Measurements from ENCODE around the gene GNPTAB. TPM values are rescaled to one million over a fixed set of nuclear protein-coding genes. Genes with fewer than 3 reads are reported as not detected.
A peak's percentile ranks its signal among the peaks of the same experiment; 100 is the strongest.

GNPTAB gene
- polyA plus RNA-seq, 1 donor, result 41.1 TPM

- no peaks in the 10 kb centered on the region for H3K27me3 ChIP-seq (ENCODE audit: control insufficient read depth, insufficient read depth, low read length)
- peaks cover 31% of the 10 kb centered on the region for H3K36me3 ChIP-seq (ENCODE audit: control insufficient read depth, insufficient read depth, low read length)
- no peak overlapping the region for H3K4me3 ChIP-seq (ENCODE audit: low read length)
- peaks cover 7% of the 10 kb centered on the region for H3K4me1 ChIP-seq (ENCODE audit: control insufficient read depth, insufficient read depth, low read length)
- no peak overlapping the region for H3K27ac ChIP-seq (ENCODE audit: low read length)
- H3K9me3 ChIP-seq (ENCODE audit: control insufficient read depth, low read depth, low read length), result no peaks in the 10 kb centered on the region
- DNase-seq, result no peak
These were observed 111.2 kb downstream of the GNPTAB start for GRCh38 chr12:101719566-101719965.

- Histone ChIP-seq H3K4me3 (ENCODE audit: low read length) (no peak overlapping the region), H3K27me3 (ENCODE audit: control insufficient read depth, insufficient read depth, low read length) (no peaks in the 10 kb centered on the region), H3K27ac (ENCODE audit: low read length) (peak overlapping the region; percentile 85), H3K4me1 (ENCODE audit: control insufficient read depth, insufficient read depth, low read length) (peaks cover 34% of the 10 kb centered on the region), H3K9me3 (ENCODE audit: control insufficient read depth, low read depth, low read length) (no peaks in the 10 kb centered on the region), H3K36me3 (ENCODE audit: control insufficient read depth, insufficient read depth, low read length) (peaks cover 7% of the 10 kb centered on the region)
- no CpG with 5 or more reads among the region's 3 CpGs for WGBS (ENCODE audit: insufficient coverage, low lambda C conversion rate)
- DNase-seq, result peak; percentile 40 to 64
These were observed 115.8 kb downstream of the GNPTAB start for GRCh38 chr12:101714877-101715444.

- Histone ChIP-seq H3K36me3 (ENCODE audit: control insufficient read depth, insufficient read depth, low read length) (peaks cover 7% of the 10 kb centered on the region), H3K9me3 (ENCODE audit: control insufficient read depth, low read depth, low read length) (no peaks in the 10 kb centered on the region), H3K4me1 (ENCODE audit: control insufficient read depth, insufficient read depth, low read length) (peaks cover 40% of the 10 kb centered on the region), H3K27ac (ENCODE audit: low read length) (peak overlapping the region; percentile 85), H3K4me3 (ENCODE audit: low read length) (no peak overlapping the region), H3K27me3 (ENCODE audit: control insufficient read depth, insufficient read depth, low read length) (no peaks in the 10 kb centered on the region)
- WGBS (ENCODE audit: insufficient coverage, low lambda C conversion rate), result no CpG with 5 or more reads among the region's 2 CpGs
- no peak for DNase-seq
These were observed 116.8 kb downstream of the GNPTAB start for GRCh38 chr12:101713930-101714329.

GRCh38 chr12:101713059-101713682 is 117.6 kb downstream of the GNPTAB start:
- peak; percentile 85 to 90 for DNase-seq
- Histone ChIP-seq H3K27ac (ENCODE audit: low read length) (peak overlapping the region; percentile 85), H3K27me3 (ENCODE audit: control insufficient read depth, insufficient read depth, low read length) (no peaks in the 10 kb centered on the region), H3K36me3 (ENCODE audit: control insufficient read depth, insufficient read depth, low read length) (peaks cover 4% of the 10 kb centered on the region), H3K9me3 (ENCODE audit: control insufficient read depth, low read depth, low read length) (no peaks in the 10 kb centered on the region), H3K4me1 (ENCODE audit: control insufficient read depth, insufficient read depth, low read length) (peaks cover 40% of the 10 kb centered on the region), H3K4me3 (ENCODE audit: low read length) (peak overlapping the region; percentile 14)
- WGBS (ENCODE audit: insufficient coverage, low lambda C conversion rate), result no CpG with 5 or more reads among the region's 5 CpGs

- no CpG with 5 or more reads among the region's 4 CpGs for WGBS (ENCODE audit: insufficient coverage, low lambda C conversion rate)
- H3K27me3 ChIP-seq (ENCODE audit: control insufficient read depth, insufficient read depth, low read length), result no peaks in the 10 kb centered on the region
- DNase-seq, result peak in 1 of 2 donors; percentile 76
- H3K4me1 ChIP-seq (ENCODE audit: control insufficient read depth, insufficient read depth, low read length), result peaks cover 49% of the 10 kb centered on the region
- no peaks in the 10 kb centered on the region for H3K36me3 ChIP-seq (ENCODE audit: control insufficient read depth, insufficient read depth, low read length)
- H3K9me3 ChIP-seq (ENCODE audit: control insufficient read depth, low read depth, low read length), result no peaks in the 10 kb centered on the region
- H3K27ac ChIP-seq (ENCODE audit: low read length), result peak overlapping the region; percentile 86
- H3K4me3 ChIP-seq (ENCODE audit: low read length), result no peak overlapping the region
These were observed 120.5 kb downstream of the GNPTAB start for GRCh38 chr12:101710288-101710687.

- Histone ChIP-seq H3K4me3 (ENCODE audit: low read length) (no peak overlapping the region), H3K27me3 (ENCODE audit: control insufficient read depth, insufficient read depth, low read length) (no peaks in the 10 kb centered on the region), H3K27ac (ENCODE audit: low read length) (peak overlapping the region; percentile 4), H3K36me3 (ENCODE audit: control insufficient read depth, insufficient read depth, low read length) (no peaks in the 10 kb centered on the region), H3K9me3 (ENCODE audit: control insufficient read depth, low read depth, low read length) (no peaks in the 10 kb centered on the region), H3K4me1 (ENCODE audit: control insufficient read depth, insufficient read depth, low read length) (peaks cover 24% of the 10 kb centered on the region)
- DNase-seq, result peak in 1 of 2 donors; percentile 28
These were observed 123.5 kb downstream of the GNPTAB start for GRCh38 chr12:101707131-101707782.

GRCh38 chr12:101706403-101706802 is 124.4 kb downstream of the GNPTAB start:
- H3K9me3 ChIP-seq (ENCODE audit: control insufficient read depth, low read depth, low read length), result no peaks in the 10 kb centered on the region
- DNase-seq, result no peak
- H3K36me3 ChIP-seq (ENCODE audit: control insufficient read depth, insufficient read depth, low read length), result no peaks in the 10 kb centered on the region
- no peaks in the 10 kb centered on the region for H3K27me3 ChIP-seq (ENCODE audit: control insufficient read depth, insufficient read depth, low read length)
- no peak overlapping the region for H3K4me3 ChIP-seq (ENCODE audit: low read length)
- H3K4me1 ChIP-seq (ENCODE audit: control insufficient read depth, insufficient read depth, low read length), result peaks cover 22% of the 10 kb centered on the region
- no peak overlapping the region for H3K27ac ChIP-seq (ENCODE audit: low read length)
- WGBS (ENCODE audit: insufficient coverage, low lambda C conversion rate), result 100% methylated on average over 1 of the region's 1 CpG

- no CpG with 5 or more reads among the region's 3 CpGs for WGBS (ENCODE audit: insufficient coverage, low lambda C conversion rate)
- no peak overlapping the region for H3K4me3 ChIP-seq (ENCODE audit: low read length)
These were observed 127.3 kb downstream of the GNPTAB start for GRCh38 chr12:101703487-101703886.

GRCh38 chr12:101700299-101700820 is 130.4 kb downstream of the GNPTAB start:
- H3K4me3 ChIP-seq (ENCODE audit: low read length), result peak overlapping the region; percentile 84
- H3K27me3 ChIP-seq (ENCODE audit: control insufficient read depth, insufficient read depth, low read length), result no peaks in the 10 kb centered on the region
- WGBS (ENCODE audit: insufficient coverage, low lambda C conversion rate), result no CpG with 5 or more reads among the region's 2 CpGs
- peak in 1 of 2 donors; percentile 24 for DNase-seq
- peaks cover 9% of the 10 kb centered on the region for H3K4me1 ChIP-seq (ENCODE audit: control insufficient read depth, insufficient read depth, low read length)
- H3K36me3 ChIP-seq (ENCODE audit: control insufficient read depth, insufficient read depth, low read length), result no peaks in the 10 kb centered on the region
- H3K27ac ChIP-seq (ENCODE audit: low read length), result peak overlapping the region; percentile 92
- H3K9me3 ChIP-seq (ENCODE audit: control insufficient read depth, low read depth, low read length), result no peaks in the 10 kb centered on the region

More at GRCh38 chr12:101703487-101703886, 127.3 kb downstream of the GNPTAB start:
- Histone ChIP-seq H3K27me3 (ENCODE audit: control insufficient read depth, insufficient read depth, low read length) (no peaks in the 10 kb centered on the region), H3K36me3 (ENCODE audit: control insufficient read depth, insufficient read depth, low read length) (no peaks in the 10 kb centered on the region), H3K9me3 (ENCODE audit: control insufficient read depth, low read depth, low read length) (no peaks in the 10 kb centered on the region), H3K27ac (ENCODE audit: low read length) (no peak overlapping the region), H3K4me1 (ENCODE audit: control insufficient read depth, insufficient read depth, low read length) (peaks cover 9% of the 10 kb centered on the region)
- DNase-seq, result no peak

GRCh38 chr12:101698800-101699347 is 131.9 kb downstream of the GNPTAB start:
- Histone ChIP-seq H3K4me3 (ENCODE audit: low read length) (peak overlapping the region; percentile 84), H3K27ac (ENCODE audit: low read length) (peak overlapping the region; percentile 92), H3K9me3 (ENCODE audit: control insufficient read depth, low read depth, low read length) (no peaks in the 10 kb centered on the region), H3K36me3 (ENCODE audit: control insufficient read depth, insufficient read depth, low read length) (no peaks in the 10 kb centered on the region), H3K27me3 (ENCODE audit: control insufficient read depth, insufficient read depth, low read length) (no peaks in the 10 kb centered on the region), H3K4me1 (ENCODE audit: control insufficient read depth, insufficient read depth, low read length) (peaks cover 10% of the 10 kb centered on the region)
- 86% methylated on average over 1 of the region's 12 CpGs for WGBS (ENCODE audit: insufficient coverage, low lambda C conversion rate)
- peak in 1 of 2 donors; percentile 64 for DNase-seq

Data from large intestine (tissue), 3 donors.